OCI-M2 (cell line): Measurements from ENCODE around the gene NSL1.
"Not testable (repeated sequence)": the region's sequence is repeated elsewhere in the genome, so short reads cannot be mapped to it uniquely, and the experiment has no call there.

Experiments
- DNase-seq: peaks from one replicate; lab custom pipeline; 2025; ENCODE audit not compliant: unreplicated experiment; lab: John Stamatoyannopoulos, UW

The NSL1 gene

DNA sequence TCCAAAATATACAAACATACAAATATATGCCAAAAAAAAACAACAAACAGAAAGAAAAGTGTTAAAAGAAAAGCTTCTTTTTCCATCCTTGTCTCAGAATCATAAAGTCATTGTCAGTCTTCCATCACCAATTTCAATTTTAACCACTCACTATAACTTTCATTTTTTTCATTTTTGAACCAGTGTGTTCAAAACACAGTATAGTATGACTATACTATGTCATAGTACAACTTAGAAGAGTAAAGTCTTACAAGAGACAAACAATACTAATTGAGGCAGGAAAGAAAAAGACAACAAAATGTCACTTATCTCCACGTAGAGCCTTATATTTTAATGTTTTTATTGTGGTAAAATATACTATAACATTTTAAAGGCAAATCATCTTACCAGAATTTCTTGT lies 7.6 kb downstream of the NSL1 start:
- no peak for DNase-seq

- DNase-seq: no peak
These were observed 9.0 kb downstream of the NSL1 start for GRCh38 chr1:212782422-212783154.

DNA sequence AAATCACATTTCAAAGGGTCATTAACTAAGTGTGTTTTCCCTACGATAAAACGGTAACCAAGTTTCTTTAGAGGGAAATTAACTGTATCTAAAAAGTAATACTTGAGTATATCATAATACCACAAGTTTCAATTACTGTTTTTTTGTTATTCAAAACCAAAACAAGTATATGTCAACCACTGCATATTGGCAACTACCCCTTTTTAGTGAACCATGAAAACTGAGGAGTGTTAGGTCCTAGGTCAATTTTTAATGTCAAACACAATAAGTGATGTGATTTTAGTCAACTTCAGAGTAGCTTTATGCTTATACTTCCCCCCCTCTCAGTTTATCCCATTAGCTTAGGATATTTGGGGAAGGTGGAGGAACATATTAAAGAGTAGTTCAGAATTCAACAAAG lies 10.4 kb downstream of the NSL1 start:
- no peak for DNase-seq

- DNase-seq: no peak
These were observed 10.8 kb downstream of the NSL1 start for GRCh38 chr1:212780759-212781158.

- not testable (repeated sequence) for DNase-seq
These were observed 12.5 kb downstream of the NSL1 start for GRCh38 chr1:212779086-212779485.

GRCh38 chr1:212777151-212777550 lies 14.4 kb downstream of the NSL1 start:
- no peak for DNase-seq

DNA sequence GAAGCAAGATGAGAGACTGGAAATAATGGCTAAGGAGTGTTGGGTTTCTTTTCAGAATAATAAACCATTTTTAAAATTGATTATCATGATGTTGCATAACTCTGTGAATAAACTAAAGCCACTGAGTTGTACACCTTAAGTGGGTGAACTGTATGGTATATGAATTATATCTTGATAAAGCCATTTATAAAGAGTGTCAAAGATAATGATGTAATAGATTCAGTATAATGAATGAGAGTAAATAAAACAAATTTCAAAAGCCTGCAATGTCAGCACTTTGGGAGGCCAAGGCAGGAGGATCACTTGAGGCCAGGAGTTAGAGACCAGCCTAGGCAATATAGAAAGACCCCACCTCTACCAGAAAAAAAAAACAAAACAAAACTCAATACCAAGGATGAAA lies 16.3 kb downstream of the NSL1 start:
- no peak for DNase-seq

- DNase-seq: peak; percentile 14
These were observed 17.0 kb downstream of the NSL1 start for GRCh38 chr1:212774584-212774983.

DNA sequence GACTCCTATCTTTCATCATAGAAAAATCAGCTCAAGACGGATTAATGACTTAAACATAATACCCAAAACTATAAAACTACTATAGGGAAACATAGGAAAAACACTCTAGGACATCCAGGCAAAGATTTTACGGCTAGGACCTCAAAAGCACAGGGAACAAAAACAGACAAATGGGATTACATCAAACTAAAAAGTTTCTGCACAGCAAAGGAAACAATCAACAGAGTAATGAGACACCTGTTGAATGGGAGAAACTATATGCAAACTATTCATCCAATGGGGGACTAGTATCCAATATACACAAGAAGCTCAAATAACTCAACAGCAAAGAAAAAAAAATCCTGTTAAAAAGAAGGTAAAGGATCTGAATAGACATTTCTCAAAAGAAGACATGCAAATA lies 18.6 kb downstream of the NSL1 start:
- no peak for DNase-seq

- no peak for DNase-seq
These were observed 20.2 kb downstream of the NSL1 start for GRCh38 chr1:212771341-212771740.

DNA sequence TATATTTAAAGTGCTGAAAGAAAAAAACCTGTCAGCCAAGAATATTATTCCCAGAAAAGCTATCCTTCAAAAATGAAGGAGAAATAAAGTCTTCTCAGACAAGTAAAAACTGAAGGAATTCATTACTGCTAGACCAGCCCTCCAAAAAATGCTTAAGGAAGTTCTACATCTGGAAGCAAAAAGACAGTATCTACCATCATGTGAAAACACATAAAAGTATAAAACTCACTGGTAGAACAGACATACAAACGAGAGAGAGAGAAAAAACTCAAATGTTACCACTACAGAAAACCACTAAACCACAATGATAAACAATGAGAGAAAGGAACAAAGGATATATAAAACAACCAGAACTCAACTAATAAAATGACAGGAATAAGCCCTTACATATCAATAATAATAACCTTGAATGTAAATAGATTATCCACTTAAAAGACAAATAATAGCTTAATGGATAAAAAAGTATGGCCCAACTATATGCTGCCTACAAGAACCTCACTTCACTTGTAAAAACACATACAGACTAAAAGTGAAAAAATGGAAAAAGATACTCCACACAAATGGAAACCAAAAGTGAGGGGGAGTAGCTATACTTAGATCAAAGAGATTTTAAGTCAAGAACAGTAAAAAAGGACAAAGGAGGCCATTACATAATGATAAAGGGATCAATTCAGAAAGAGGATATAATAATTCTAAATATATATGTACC lies 22.0 kb downstream of the NSL1 start:
- no peak for DNase-seq

DNA sequence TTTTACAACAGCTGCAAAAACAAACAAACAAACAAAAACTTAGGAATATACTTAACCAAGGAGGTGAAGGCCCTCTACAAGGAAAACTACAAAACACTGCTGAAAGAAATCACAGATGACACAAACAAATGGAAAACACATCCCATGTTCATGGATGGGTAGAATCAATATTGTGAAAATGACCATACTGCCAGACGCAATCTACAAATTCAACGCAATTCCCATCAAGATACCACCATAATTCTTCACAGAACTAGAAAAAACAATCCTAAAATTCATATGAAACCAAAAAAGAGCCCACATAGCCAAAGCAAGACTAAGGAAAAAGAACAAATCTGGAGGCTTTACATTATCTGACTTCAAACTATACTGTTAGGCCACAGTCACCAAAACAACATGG lies 24.8 kb downstream of the NSL1 start:
- DNase-seq: not testable (repeated sequence)

DNA sequence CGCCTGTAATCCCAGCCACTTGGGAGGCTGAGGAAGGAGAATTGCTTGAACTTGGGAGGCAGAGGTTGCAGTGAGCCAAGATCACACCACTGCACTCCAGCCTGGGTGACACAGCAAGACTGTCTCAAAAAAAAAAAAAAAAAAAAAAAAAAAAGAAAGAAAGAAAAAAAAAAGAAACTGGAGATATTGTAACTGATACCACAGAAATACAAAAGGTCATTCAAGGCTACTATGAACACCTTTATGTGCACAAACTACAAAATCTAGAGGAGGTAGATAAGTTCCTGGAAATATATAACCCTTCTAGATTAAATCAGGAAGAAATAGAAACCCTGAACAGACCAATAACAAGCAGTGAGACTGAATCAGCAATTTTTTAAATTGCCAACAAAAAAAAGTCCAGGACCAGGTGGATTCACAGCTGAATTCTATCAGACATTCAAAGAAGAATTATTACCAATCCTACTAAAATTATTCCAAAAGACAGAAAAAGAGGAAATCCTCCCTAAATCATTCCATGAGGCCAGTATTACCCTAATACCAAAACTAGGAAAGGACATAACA lies 26.8 kb downstream of the NSL1 start:
- not testable (repeated sequence) for DNase-seq

DNA sequence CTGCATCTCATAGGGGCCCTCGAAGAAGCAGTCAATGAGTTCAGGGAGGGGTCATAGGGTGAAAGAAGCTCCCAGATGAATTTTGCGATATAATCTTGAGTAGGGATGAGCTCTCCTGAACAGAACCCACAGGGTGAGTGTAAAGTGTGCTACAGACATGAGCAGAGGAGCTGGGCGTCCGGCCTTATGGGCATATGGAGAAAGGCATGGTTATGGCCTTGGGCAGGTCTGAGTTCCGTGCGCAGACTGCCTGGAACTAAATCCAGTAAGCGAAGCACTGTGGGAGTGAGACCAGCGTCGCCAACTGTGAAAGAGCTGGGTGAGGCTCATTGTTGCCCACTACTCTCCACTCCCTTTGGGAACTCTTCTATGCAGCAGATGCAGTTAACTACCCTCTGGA lies 28.7 kb downstream of the NSL1 start:
- DNase-seq: no peak

DNA sequence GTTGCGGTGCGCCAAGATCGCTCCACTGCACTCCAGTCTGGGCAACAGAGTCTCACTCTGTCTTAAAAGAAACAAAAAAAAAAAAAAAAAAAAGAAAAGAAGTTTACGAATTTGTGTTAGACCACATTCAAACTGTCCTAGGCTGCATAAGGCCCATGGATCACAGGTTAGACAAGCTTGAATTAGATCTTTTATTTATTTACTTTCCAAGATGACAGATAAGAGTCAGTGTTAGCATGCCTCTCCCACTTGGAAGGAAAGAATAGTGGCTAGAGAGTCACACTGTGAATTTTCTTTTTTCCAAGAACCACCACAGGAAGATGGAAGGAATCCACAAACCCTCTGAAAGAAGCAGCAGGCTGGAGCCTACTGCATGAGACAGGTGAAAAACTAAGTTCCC lies 29.3 kb downstream of the NSL1 start:
- DNase-seq: no peak

DNA sequence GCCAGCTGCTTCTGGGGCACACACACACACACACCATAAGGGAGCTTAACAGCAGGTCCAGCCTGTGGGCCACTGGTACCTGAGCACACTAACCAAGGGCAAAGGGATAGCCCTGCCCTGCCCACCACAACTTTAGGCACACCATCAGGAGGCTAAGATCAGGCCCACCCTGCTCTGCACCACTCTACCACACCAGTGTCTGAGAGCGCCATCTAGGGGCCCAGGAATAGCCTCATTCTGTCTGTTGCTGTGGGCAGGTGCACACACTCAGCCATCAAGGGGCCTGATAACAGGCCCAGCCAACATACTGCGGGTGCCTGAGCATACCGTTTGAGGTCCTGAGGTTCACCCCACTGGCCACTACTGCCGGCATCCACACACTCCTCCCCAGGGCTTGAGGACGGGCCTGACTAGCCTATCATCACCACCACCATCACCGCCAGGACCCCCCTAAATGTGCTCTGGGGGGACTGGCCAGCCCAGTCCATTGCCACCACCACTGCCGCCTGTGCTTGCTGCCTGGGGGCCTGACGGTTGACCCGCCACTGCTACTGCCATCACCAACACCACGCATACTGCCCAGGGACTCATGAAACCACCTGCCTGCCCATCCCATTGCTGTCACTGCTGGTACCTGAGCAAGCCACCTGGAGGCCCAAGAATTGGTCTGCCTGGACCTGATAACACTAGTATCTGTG lies 31.3 kb downstream of the NSL1 start:
- DNase-seq: no peak

GRCh38 chr1:212759683-212760082 lies 31.9 kb downstream of the NSL1 start:
- no peak for DNase-seq

- no peak for DNase-seq
These were observed 36.9 kb downstream of the NSL1 start for GRCh38 chr1:212754680-212755079.

DNA sequence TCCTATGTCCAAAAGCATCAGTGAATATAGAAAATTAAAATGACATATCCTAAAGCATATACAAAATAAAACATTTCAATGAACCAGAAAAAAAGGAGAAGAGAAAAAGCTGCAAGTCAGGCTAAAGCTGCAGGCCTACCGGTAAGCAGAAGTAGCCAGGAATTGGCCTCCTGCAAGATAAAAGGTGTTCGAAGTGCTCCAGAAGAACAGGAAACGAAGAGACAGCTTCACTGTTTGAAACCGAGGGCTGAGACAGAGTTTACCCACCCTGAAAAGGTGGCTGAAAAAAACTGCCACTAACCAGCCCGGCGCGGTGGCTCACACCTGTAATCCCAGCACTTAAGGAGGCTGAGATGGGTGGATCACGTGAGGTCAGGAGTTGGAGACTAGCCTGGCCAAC lies 37.4 kb downstream of the NSL1 start:
- no peak for DNase-seq

DNA sequence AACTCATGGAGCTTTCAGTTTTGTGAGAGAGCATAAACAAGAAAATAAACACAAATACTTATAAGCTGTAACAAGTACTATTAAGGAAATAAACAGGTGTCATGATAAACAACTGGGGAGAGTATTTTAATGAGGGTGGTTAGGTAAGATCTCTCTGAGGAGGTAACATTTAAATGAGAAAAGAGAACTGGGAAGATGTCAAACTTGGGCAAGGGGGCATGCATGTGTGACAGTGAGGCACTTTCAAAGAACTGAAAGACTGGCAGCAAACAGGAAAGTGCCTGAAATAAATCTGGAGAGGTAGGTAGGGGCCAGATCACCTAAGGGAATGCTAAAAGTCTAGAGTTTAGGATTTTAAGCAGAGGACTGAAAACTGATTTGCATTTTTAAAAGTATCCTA lies 37.8 kb downstream of the NSL1 start:
- DNase-seq: no peak

- no peak for DNase-seq
These were observed 38.6 kb downstream of the NSL1 start for GRCh38 chr1:212752934-212753497.
